Cerebellar cortex (tissue), 1 donor: ENCODE data around the gene LRRC8B.
"Not testable (repeated sequence)": the region's sequence is repeated elsewhere in the genome, so short reads cannot be mapped to it uniquely, and the experiment has no call there.

Experiments used
- DNase-seq: peaks from one replicate; pipeline ENCODE4 v3.0.0-alpha.2; 2015; ENCODE audit warnings: low spot score

The LRRC8B gene

DNA sequence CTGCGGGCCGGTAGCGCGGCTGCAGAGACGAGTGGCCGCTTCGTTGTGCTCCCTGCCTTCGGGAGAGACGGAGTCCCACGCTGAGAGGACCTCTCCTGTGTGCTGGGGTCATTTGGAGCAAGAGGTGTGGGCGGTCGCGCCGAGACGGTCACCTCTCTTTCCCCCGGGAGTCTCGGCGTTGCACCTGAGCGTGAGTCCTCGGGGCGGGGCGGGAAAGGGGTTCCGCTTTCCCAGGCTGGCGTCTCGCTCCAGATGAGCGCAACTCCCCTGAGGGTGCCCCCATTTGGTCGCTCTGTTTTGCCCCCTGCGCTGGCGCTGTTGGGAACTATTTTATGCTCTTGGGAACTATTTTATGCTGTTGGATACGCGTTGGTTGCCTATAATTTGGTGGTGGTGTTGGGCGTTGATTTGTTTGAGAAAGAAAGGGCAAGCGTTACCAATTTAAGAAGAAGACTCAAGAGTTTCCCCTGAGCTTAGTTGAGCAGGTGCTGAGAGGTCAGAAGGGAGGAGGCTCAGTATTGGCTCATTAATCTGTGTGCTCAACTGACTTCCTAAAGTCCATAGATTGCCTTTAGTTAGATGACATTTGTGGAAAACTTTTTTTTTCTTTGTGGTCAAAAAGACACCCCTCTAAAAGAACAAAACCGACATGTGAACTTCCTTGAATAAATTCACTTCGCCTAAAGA is 683 bp downstream of the LRRC8B start:
- DNase-seq, result peak; percentile 31

DNA sequence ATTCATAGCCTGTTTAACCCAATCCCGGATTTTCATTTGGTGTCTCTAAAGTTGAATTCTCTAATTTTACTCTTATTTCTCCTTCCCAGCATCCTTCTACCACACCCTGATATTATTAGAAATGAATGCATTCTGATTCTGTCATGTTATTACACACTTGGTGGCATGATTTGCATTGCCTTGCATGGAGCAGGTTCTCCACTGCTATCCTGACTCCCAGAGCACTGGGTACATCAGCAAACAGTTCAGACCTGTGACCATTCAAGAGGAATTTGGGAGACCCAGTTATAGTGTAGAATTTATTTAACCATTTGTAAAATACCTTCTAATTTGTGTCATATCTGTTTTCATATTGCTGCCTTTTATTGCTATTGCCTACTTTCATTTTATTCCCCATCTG is 2.6 kb downstream of the LRRC8B start:
- DNase-seq, result no peak

DNA sequence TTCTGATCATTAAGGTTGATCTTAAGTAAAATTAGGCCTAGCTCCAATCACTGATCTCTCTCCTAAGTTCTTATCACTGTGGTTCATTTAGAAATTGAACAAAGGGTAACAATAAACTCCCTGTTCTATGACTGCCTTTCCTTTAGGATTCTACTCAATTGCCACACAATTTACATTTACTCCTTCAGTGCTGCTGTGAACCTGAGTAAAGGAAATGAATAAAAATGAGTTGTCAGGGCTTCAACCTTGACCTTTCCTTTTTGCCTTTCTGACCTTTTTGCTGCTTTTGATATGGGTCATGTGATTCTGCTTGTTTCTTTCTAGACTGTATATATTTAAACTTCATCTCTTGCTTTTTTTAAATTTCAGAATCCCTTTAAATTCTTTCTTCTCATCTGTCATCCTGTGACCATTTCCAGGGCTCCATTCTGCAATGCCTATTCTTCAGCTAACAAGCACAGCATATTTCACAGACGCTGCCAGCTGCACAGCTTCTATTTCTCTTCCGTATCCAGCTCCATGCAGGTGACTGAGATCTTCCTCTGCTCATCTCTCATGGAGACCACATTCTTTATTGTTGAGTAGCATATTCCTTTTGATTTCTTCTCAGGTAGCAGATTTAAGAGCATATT is 3.2 kb downstream of the LRRC8B start:
- DNase-seq, result no peak

DNA sequence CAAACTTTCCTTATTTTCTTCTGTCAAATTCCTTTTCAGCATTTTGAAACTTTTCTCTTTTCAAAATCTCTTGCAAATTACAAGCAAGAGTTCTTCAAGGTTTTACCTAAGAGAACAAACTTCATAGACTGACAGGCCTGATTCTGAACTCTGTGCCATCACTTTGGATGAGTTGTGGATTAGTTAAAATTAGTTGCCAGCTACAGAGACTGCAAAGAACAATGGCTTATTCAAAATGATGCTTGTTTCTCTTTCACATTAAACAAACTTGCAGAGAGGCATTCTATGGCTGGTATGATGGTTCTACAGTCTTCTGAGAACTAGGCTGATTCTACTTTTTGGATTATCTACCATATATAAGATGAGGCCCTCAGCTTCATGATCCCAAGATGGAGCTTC is 3.8 kb downstream of the LRRC8B start:
- no peak for DNase-seq

DNA sequence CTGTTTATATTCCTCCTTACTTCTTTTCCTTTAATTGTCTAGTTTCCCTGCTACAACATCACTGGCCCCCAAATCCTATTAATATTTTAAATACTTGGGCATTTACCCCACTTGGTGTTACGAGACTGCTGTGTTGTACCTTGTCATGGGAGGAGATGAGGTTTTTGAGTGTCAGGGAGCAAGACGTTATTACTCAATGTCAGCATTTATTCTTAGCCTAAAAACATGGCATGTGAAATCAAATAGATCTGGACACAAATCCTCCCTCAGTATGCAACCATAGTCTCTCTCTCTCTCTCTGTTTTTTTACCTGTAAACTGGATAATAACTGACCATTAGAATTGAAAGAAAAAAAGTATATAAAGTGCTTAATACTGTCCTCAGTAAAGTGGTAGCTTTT is 4.6 kb downstream of the LRRC8B start:
- no peak for DNase-seq

DNA sequence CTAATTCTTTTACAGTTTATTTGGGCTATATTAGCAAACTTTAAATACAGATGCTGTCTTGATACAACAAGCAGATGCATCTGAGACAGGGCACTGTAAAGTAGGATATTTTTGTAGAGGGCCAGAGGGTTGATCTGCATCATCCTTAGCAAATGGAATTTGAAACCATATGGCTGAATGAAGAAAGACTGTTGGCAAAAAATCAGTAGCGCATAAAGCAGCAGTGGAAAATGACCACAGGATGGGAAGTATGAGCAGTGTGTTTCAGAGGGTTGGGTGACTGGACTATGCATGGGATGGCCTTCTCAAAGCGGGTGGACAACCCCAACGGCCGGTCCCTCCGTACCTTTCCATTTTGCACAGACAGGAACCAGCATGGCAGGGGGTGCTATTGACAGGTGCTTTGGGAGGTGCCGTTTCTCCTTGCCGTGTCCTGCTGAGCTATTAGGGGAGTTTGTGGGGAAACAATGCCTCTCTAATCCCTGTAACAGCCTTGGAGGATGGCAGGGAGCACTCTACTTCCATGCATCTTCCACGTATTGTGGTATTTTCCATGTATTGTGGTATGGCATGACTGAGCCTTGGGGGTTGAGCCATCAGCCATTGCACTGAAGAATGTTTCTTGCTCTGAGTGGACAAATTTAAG is 5.9 kb downstream of the LRRC8B start:
- DNase-seq, result no peak

DNA sequence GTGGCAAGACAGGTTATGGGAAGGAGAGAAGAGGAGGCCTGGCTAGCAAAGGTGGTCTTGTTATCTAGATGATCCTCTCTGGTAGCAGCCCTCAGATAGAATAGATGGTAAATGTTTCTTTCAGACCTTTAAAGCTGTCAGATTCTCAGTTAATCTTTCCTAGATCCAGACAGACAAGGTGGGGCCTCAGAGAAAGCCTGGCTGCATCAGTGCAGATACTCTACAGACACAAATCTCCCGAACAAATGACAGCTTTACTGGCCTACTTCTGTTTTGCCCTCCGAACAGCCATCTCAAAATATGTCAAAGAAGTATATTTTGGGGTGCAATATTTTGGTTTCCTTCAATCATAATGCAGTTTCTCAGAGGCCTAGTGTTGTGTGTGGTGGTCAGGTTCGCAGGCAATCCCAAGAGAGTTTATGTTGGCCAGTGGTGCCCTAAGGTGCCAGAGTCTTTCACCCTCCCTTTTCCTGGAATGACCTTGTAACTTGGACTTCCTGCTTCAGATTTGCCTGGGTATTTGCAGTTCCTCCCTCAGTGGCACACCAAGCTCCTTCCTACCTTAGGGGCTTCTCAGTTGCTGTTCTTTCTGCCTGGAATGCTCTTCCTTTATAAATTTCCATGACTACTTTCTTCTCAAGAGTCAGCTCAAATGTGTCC is 7.0 kb downstream of the LRRC8B start:
- no peak for DNase-seq

DNA sequence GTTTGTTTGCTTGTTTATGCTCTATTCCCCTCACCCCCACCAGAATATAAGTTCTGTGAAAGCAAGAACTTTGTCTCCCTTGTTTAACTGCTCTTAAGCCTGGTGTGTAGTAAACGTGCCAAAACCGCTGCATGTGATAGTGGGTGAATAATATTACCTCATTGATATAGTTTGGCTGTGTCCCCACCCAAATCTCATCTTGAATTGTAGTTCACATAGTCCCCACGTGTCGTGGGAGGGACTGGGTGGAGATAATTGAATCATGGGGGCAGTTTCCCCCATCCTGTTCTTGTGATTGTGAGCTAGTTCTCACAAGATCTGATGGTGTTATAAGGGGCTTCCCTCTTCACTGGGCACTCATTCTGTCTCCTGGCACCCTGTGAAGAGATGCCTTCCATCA is 7.6 kb downstream of the LRRC8B start:
- DNase-seq, result no peak

DNA sequence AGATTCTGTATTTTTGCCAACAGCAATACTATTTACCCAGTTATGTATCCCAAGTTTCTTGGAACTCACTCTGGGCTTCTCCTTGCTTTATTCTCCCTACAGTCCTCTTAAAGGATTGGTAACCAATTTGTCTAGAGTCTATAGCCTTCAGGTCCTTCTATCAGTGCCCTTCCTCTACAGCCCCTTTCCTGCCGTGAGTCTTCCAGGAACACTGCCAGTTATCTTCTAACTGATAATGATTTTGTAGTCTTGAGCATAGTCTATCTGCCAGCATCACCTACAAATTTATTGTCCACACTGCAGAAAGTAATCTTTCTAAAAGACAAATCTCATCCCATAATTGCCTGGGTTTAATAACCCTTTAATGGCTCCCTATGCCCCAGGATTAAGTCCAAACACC is 8.2 kb downstream of the LRRC8B start:
- DNase-seq, result no peak

DNA sequence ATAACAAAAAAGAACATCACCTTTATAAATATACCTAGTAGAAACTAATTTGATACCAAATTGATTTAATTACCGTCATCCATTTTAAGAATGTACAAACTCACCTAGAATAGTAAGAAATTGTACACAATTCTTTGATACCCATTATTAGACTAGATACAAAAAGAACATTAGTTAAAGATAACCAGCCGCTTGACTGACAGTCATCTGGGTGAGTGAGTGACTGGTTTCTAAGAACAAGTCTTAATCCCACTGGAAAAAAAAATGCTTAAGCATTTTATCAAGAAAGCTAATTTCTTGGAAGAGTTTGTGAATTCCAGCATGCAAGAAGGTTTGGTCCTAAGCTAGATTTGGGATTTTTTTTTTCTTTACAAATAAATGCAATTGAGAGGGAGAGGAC is 10.9 kb downstream of the LRRC8B start:
- DNase-seq, result no peak

DNA sequence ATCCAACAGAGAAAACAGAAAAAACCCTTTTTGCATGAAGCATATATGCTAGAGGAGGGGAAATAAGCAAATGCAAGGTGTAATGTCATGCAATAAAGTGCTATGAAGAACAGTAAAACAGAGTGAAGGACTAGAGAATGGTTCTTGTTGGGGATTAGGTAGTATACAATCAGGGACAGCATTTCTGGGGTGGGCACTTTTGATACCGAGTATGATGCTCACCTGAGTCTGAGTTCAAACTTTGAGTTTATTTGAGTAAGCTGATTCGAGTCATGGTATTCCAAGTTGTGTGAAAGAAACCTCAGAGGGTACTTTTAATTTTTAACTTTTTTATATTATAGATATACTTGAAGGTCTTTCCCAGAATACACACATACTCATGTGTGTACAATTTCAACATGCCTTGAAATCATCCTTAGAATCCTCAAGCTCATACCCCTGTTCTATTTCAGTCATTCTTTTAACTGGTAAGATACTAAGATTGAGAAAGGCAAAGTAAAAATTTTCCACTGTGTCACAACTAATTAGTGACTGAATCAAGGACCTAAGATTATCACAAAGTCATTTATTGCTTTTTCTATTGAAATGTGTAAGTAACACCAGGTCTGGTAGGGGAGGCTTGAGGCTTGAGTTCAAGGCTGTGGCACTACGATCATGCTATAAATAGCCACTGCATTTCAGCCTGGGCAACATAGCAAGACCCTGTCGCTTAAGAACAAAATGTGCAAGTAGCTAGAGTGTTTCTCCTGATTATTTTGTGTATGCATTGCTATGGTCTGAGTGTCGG is 12.1 kb downstream of the LRRC8B start:
- DNase-seq, result no peak

DNA sequence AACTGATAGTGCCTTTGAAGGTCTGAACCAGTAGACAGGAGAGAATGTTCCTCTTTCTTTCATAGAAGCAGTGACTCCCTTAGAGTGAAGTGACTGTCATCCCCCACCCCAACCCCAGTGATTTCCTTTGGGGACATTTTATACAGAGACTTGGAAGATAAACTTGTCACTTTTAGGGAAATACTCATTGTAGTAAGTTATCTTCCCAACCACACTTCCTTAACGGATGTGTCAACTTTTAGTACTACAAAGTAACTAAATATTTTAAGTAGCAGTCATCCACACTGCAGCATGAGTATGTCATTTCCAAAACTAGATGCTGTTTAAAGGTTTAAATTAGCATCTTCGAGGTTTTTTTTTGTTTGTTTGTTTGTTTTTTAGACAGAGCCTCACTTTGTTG is 13.7 kb downstream of the LRRC8B start:
- no peak for DNase-seq

DNA sequence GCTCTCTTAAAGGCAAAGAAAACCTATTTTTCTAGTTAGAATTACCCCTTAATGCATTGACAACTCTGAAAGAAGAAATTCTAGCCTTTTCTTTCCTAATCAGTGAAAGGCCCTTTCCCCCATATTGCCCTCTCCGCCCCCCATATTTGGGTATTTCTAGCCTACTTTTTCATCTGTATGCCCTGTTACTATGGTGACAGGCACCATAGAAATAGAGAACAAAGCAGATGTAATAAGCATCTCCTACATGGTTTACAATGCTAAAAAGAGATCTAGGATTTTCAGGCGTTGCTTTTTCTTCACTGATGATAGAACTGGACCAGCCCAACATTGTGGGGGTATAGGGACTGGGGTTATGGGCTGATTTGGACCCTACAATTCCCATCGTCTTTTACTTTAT is 14.5 kb downstream of the LRRC8B start:
- no peak for DNase-seq

DNA sequence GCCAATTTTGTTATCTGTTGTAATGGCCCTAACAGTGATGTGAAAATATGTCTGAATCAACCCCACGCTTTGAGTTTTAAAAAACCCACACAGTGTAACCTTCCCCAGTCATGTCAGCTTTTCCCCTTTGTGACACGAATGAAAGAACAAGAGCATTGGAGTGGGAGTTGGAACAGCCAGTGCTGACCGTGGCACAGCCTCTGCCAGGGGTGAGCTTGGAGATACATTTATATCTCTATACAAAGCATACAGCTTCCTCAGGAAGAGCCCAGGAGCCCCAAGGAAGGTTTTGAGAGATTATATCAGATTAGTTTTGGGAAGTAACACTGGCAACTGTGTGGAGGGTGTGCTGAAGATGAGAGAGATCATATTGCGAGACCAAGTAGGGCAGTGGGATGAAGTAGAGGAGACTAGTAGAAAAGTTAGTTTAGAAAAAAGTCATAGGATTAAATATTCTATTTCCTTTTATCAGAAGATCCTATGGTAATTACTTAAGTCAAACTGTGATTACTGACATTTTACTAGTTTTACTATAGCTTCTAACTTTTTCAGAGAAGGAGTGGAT is 15.9 kb downstream of the LRRC8B start:
- DNase-seq, result no peak

DNA sequence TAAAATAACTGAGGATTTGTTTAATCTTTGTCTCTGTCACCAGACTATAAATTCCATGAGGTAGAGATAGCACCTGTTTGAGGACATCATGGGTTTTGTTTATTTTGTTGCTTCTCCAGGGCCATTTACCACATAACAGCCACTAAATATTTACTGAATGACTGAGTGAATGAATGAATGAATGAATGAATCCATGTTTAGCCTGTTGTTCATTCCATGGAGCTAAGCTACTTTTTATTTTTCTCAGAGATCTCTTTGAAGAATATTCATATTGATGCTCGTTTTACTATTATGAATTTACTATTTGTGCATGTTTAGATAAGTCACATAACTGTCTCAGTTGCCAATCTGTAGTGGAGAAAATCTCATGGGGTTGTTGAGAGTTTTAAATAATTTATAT is 17.7 kb downstream of the LRRC8B start:
- DNase-seq, result no peak

DNA sequence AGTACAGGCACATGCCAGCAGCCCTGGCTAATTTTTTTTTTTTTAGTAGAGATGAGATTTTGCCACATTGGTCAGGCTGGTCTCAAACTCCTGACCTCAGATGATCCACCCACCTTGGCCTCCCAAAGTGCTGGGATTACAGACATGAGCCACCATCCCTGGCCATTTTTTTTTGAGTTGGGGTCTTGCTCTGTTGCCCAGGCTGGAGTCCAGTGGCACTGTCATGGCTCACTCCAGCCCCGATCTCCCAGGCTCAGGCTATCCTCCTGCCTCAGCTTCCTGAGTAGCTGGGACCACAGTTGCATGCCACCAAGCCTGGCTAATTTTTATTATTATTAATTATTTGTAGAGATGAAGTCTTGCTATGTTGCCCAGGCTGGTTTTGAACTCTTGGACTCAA is 19.0 kb downstream of the LRRC8B start:
- DNase-seq, result not testable (repeated sequence)

DNA sequence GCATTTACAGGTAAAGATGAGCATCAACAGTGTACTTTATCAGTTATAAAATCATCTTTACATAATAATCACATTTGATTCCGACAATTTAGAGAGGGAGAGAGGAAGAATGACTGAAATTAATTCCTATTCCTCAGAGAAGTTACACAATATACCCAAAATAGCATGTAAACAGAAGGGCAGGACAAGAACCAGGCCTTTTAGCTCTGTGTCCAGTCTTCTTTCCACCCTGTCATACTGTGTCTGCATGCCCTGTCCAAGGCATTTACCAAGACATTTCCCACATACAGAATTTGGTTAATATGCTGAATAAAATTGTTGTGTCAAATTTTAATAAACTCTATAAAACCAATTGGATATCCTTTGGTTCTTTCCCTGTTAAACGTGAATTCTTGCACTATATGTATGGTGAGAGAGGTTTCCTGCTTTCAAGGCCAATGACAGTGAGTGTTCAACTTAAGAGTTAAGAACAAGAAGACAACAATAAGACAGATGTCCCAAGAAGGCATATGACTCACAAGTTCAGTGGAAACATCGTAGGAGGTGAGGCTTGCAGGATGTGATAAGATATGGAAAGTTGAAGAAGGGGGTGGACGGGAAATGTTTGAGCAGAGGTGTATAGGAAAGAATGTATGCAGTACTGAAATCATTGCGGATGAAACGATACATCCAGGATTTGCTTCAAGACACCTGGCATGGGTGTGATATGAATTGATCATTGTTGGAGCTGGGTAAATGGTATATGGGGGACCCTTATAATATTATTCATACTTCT is 20.8 kb downstream of the LRRC8B start:
- no peak for DNase-seq

DNA sequence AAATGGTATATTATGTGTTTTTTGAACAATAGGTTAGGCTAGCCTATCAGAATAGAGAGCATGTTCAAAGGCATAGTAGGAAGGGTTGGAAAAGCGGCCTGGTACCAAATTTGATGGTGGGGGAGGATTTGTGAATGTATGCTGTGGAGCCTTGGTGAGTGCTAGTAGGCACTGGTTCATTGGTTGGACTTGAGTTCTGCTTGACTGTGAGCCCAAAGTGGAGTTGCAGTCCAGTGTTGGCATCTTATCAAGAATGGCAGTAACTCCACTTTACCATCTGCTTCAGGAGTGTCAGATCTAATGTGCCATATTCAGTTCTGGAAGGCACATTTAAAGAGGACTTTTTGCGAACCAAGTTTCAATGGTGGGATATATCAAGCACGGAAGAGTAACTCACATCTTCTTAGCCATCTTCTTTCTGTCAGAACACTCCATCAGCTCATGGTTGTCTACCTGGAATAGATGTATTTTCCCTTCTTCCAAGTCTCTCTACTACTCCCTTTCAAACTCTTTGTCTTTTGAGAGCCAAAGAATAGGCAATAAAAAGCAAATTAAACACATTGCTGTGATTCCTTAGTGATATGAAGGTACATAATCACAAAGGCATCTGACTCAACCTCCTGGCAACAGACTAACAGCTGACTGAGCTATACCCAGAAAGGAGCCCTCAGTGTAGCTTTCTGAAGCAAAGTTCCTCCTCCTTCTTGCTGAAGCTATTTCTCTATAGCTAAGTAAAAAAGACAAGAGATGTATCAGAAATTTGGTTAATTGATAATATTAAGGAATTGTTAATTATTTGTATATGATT is 21.7 kb downstream of the LRRC8B start:
- peak; percentile 53 for DNase-seq

DNA sequence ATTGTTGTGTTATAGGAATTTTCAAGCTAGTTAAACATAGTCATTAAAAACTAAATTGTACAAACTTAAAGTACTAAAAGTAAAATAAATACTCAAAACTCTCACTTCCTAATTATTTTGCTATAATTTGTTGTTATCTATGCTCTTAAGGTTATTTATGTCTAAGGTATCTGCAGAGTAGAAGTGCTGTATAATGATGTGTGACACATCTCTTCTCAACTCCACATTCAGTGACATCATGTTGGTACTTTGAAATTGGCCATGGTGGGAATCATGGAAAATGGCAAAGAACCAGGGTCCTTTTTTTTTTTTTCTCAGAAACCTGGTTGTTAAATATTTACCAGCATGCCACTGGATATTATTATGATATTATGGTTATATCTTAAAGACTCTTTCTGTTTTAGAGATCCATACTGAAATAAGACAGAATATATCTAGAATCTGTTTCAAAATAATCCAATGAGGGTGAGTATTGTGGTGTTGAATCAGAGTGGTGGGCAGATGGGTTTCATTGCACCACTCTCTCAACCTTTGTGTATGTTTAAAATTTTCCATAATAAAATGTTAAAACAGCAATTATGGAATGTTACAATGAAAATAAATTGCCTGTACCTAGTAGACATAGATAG is 22.4 kb downstream of the LRRC8B start:
- DNase-seq, result no peak
